WTC11 (cell line): ENCODE measurements around the gene LAMA1. TPM values are rescaled to one million over a fixed set of nuclear protein-coding genes. Genes with fewer than 3 reads are reported as not detected.

Experiments
- ATAC-seq: fragments of 200-7000 bp; cut with Tn5 transposase; 2 replicates; pipeline ENCODE4 v1.10.0; 2021; ENCODE audit warnings: mild to moderate bottlenecking, moderate library complexity
- CTCF ChIA-PET: fragments of 300-600 bp; sonication (Branson Sonifier 250); formaldehyde crosslinking; loops from one replicate; lab custom pipeline; 2021; ENCODE audit warnings: antibody characterized with exemption; lab: Charles Lee
- POLR2A ChIA-PET: fragments of 350-600 bp; sonication (Branson Sonifier 250); formaldehyde crosslinking; loops from one replicate; lab custom pipeline; 2021; ENCODE audit warnings: antibody characterized with exemption; lab: Charles Lee
- DNase-seq: peaks from one replicate; pipeline ENCODE4 v3.0.0; 2021; ENCODE audit warnings: low spot score
- H3K27ac Mint-ChIP-seq: 2 replicates; pipeline ENCODE4 v1.8.0; 2021; ENCODE audit warnings: mixed read lengths
- H3K27me3 Mint-ChIP-seq: 2 replicates; pipeline ENCODE4 v1.8.0; 2021; ENCODE audit warnings: low read depth, mild to moderate bottlenecking, moderate library complexity, mixed read lengths
- H3K36me3 Mint-ChIP-seq: 2 replicates; pipeline ENCODE4 v1.8.0; 2021; ENCODE audit warnings: mixed read lengths
- H3K4me1 Mint-ChIP-seq: 2 replicates; pipeline ENCODE4 v1.8.0; 2022; ENCODE audit warnings: mixed read lengths
- H3K4me3 Mint-ChIP-seq: 2 replicates; pipeline ENCODE4 v1.8.0; 2021; ENCODE audit warnings: mild to moderate bottlenecking, moderate library complexity, mixed read lengths
- H3K9me3 Mint-ChIP-seq: 2 replicates; pipeline ENCODE4 v1.8.0; 2021; ENCODE audit warnings: mixed read lengths
- ATF6 ChIP-seq: sonication (generic); formaldehyde crosslinking; IDR thresholded peaks from 2 replicates; pipeline ENCODE4 v1.8.1; 2023; ENCODE audit warnings: mild to moderate bottlenecking, missing genetic modification reagents
- ETV6 ChIP-seq: sonication (generic); formaldehyde crosslinking; IDR thresholded peaks from 2 replicates; pipeline ENCODE4 v1.8.1; 2022; ENCODE audit warnings: mild to moderate bottlenecking, missing genetic modification reagents
- IRF1 ChIP-seq: sonication (generic); formaldehyde crosslinking; IDR thresholded peaks from 2 replicates; pipeline ENCODE4 v1.8.0; 2023; ENCODE audit warnings: missing genetic modification reagents
- JUN ChIP-seq: sonication (generic); formaldehyde crosslinking; IDR thresholded peaks from 2 replicates; pipeline ENCODE4 v1.8.0; 2023; ENCODE audit warnings: mild to moderate bottlenecking, missing genetic modification reagents
- NFATC4 ChIP-seq: fragments of 250-450 bp; sonication (Bioruptor Pico); IDR thresholded peaks from 2 replicates; pipeline ENCODE4 v1.9.0; 2021; ENCODE audit warnings: mild to moderate bottlenecking
- NFE2L1 ChIP-seq: sonication (generic); formaldehyde crosslinking; IDR thresholded peaks from 2 replicates; pipeline ENCODE4 v1.8.1; 2023; ENCODE audit warnings: missing genetic modification reagents
- NFYB ChIP-seq: sonication (generic); formaldehyde crosslinking; conservative IDR thresholded peaks from 2 replicates; pipeline ENCODE4 v1.8.0; 2022; ENCODE audit warnings: low read depth, missing genetic modification reagents
- NR3C1 ChIP-seq: sonication (generic); formaldehyde crosslinking; conservative IDR thresholded peaks from 2 replicates; pipeline ENCODE4 v1.8.1; 2023; ENCODE audit warnings: low read depth, mild to moderate bottlenecking, missing genetic modification reagents
- PRRX2 ChIP-seq: fragments of 250-450 bp; sonication (Bioruptor Pico); IDR thresholded peaks from 2 replicates; pipeline ENCODE4 v1.8.0; 2021; ENCODE audit warnings: mild to moderate bottlenecking
- RELA ChIP-seq: sonication (generic); formaldehyde crosslinking; IDR thresholded peaks from 2 replicates; pipeline ENCODE4 v1.8.1; 2022; ENCODE audit warnings: missing genetic modification reagents, mild to moderate bottlenecking, borderline replicate concordance
- RORB ChIP-seq: fragments of 250-450 bp; sonication (Bioruptor Pico); IDR thresholded peaks from 2 replicates; pipeline ENCODE4 v1.9.0; 2021; ENCODE audit warnings: mild to moderate bottlenecking
- SP1 ChIP-seq: sonication (generic); formaldehyde crosslinking; conservative IDR thresholded peaks from 2 replicates; pipeline ENCODE4 v1.8.1; 2022; ENCODE audit warnings: missing genetic modification reagents
- ZBTB21 ChIP-seq: sonication (generic); formaldehyde crosslinking; IDR thresholded peaks from 2 replicates; pipeline ENCODE4 v1.8.1; 2023; ENCODE audit warnings: mild to moderate bottlenecking, missing genetic modification reagents, borderline replicate concordance
- ZNF121 ChIP-seq: sonication (generic); formaldehyde crosslinking; IDR thresholded peaks from 2 replicates; pipeline ENCODE4 v1.8.0; 2023; ENCODE audit warnings: missing genetic modification reagents
- ZNF263 ChIP-seq: sonication (generic); formaldehyde crosslinking; IDR thresholded peaks from 2 replicates; pipeline ENCODE4 v1.8.1; 2022; ENCODE audit warnings: low read depth, mild to moderate bottlenecking, moderate library complexity, missing genetic modification reagents
- ZNF396 ChIP-seq: fragments of 250-450 bp; sonication (Bioruptor Pico); IDR thresholded peaks from 2 replicates; pipeline ENCODE4 v1.8.0; 2021; ENCODE audit warnings: mild to moderate bottlenecking, moderate library complexity, borderline replicate concordance
- ZNF425 ChIP-seq: fragments of 250-450 bp; sonication (Bioruptor Pico); conservative IDR thresholded peaks from 2 replicates; pipeline ENCODE4 v1.9.0; 2021; ENCODE audit warnings: mild to moderate bottlenecking
- total RNA-seq: library from RNA; stranded (reverse); gene quantifications from 3 replicates; pipeline ENCODE4 v1.2.3, GENCODE V29; 2021
- TF ChIP-seq, protein P1 (sequence below): fragments of 250-450 bp; sonication (Bioruptor Pico); IDR thresholded peaks from 2 replicates; pipeline ENCODE4 v1.8.0; 2021; ENCODE audit warnings: mild to moderate bottlenecking
- TF ChIP-seq, protein P2 (sequence below): sonication (generic); formaldehyde crosslinking; IDR thresholded peaks from 2 replicates; pipeline ENCODE4 v1.8.0; 2022; ENCODE audit warnings: mild to moderate bottlenecking, missing genetic modification reagents

Gene LAMA1
- total RNA-seq, 1 experiment from 2014 or later, result 50.7 TPM

- H3K27ac Mint-ChIP-seq, result no peak overlapping the region
- 0 out of 2 replicates have a peak, but pooled peaks cover 3% of the 10 kb centered on the region for H3K36me3 Mint-ChIP-seq
Measured at GRCh38 chr18:7111134-7111533, 6.5 kb downstream of the LAMA1 start.

GRCh38 chr18:7105943-7106342 lies 11.7 kb downstream of the LAMA1 start:
- H3K27ac Mint-ChIP-seq, result peak overlapping the region; percentile 8; the same call in 1 of the 2 replicates
- peaks cover 10% of the 10 kb centered on the region for H3K4me1 Mint-ChIP-seq
- ChIA-PET POLR2A (no interaction called here), CTCF (interaction anchor here (0.7 kb wide), 2 partner anchors 26 to 493 kb away, joined by 3 to 4 read pairs; no protein-coding TSS in a partner anchor)
- ATAC-seq (no peak), DNase-seq (no peak)
- H3K4me3 Mint-ChIP-seq, result no peak overlapping the region
- H3K27me3 Mint-ChIP-seq, result no peaks in the 10 kb centered on the region
- no peaks in the 10 kb centered on the region for H3K36me3 Mint-ChIP-seq
- no peaks in the 10 kb centered on the region for H3K9me3 Mint-ChIP-seq
- TF ChIP-seq PRRX2 (CRISPR knock-in tag) (no peak), NFE2L1 (CRISPR knock-in tag) (no peak), RELA (CRISPR knock-in tag) (no peak), SP1 (CRISPR knock-in tag) (no peak), NFATC4 (CRISPR knock-in tag) (no peak), ZNF121 (CRISPR knock-in tag) (no peak)

More at GRCh38 chr18:7111134-7111533, 6.5 kb downstream of the LAMA1 start:
- Mint-ChIP-seq H3K4me3 (no peak overlapping the region), H3K27me3 (peaks cover 4% of the 10 kb centered on the region), H3K9me3 (no peaks in the 10 kb centered on the region), H3K4me1 (peaks cover 42% of the 10 kb centered on the region)
- TF ChIP-seq RORB (CRISPR knock-in tag) (no peak), ETV6 (CRISPR knock-in tag) (no peak), ATF6 (CRISPR knock-in tag) (no peak), ZNF263 (CRISPR knock-in tag) (no peak), JUN (CRISPR knock-in tag) (no peak), IRF1 (CRISPR knock-in tag) (no peak), NFYB (CRISPR knock-in tag) (no peak), ZNF121 (CRISPR knock-in tag) (no peak), NR3C1 (CRISPR knock-in tag) (no peak), ZNF396 (no peak), ZBTB21 (CRISPR knock-in tag) (no peak), ZNF425 (no peak)
- TF ChIP-seq, protein P1, sequence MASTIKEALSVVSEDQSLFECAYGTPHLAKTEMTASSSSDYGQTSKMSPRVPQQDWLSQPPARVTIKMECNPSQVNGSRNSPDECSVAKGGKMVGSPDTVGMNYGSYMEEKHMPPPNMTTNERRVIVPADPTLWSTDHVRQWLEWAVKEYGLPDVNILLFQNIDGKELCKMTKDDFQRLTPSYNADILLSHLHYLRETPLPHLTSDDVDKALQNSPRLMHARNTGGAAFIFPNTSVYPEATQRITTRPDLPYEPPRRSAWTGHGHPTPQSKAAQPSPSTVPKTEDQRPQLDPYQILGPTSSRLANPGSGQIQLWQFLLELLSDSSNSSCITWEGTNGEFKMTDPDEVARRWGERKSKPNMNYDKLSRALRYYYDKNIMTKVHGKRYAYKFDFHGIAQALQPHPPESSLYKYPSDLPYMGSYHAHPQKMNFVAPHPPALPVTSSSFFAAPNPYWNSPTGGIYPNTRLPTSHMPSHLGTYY, result no peak
- TF ChIP-seq, protein P2, sequence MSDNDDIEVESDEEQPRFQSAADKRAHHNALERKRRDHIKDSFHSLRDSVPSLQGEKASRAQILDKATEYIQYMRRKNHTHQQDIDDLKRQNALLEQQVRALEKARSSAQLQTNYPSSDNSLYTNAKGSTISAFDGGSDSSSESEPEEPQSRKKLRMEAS (CRISPR knock-in tag), result no peak
- ATAC-seq (no peak), DNase-seq (no peak)
- POLR2A ChIA-PET, result no interaction called here
- CTCF ChIA-PET, result no interaction called here
